Natural killer cell (primary cell): ENCODE measurements around the gene LBHD1. TPM values are rescaled to one million over a fixed set of nuclear protein-coding genes. Genes with fewer than 3 reads are reported as not detected.

Experiments
- ATAC-seq, 3 donors: fragments of 150-1000 bp in 2 of 3; fragments of 200-7000 bp in 1 of 3; cut with Tn5 transposase; 1 replicate in 1 of 3; 2 replicates in 2 of 3; pipeline ENCODE4 v1.10.0; 2021; ENCODE audit warnings: mild to moderate bottlenecking in 2 of 3, moderate library complexity in 2 of 3
- DNase-seq, 2 donors: peaks; one replicate each; pipeline versions ENCODE4 v3.0.0 to v3.0.0-alpha.2; 2013 to 2021; ENCODE audit warnings: mixed read lengths in 1 of 2
- H3K27ac ChIP-seq: one replicate; pipeline ENCODE4 v1.5.1; 2013; ENCODE audit warnings: mild to moderate bottlenecking, low read length
- H3K27me3 ChIP-seq: one replicate; pipeline ENCODE4 v1.6.1; 2013; ENCODE audit warnings: low read length; ENCODE audit not compliant: control insufficient read depth, insufficient read depth
- H3K36me3 ChIP-seq: one replicate; pipeline ENCODE4 v1.6.1; 2013; ENCODE audit warnings: low read length; ENCODE audit not compliant: control insufficient read depth, insufficient read depth
- H3K4me1 ChIP-seq: one replicate; pipeline ENCODE4 v1.6.1; 2013; ENCODE audit warnings: low read length; ENCODE audit not compliant: control insufficient read depth, insufficient read depth
- H3K4me3 ChIP-seq: one replicate; pipeline ENCODE4 v1.5.1; 2013; ENCODE audit warnings: low read length
- H3K9me3 ChIP-seq: one replicate; pipeline ENCODE4 v1.6.1; 2013; ENCODE audit warnings: low read length; ENCODE audit not compliant: control insufficient read depth, insufficient read depth
- H3K27ac Mint-ChIP-seq, 2 donors: one replicate each; pipeline ENCODE4 v1.8.0; 2022; ENCODE audit warnings: mild to moderate bottlenecking in 2 of 2, mixed read lengths in 2 of 2, moderate library complexity in 1 of 2
- H3K27me3 Mint-ChIP-seq, 2 donors: one replicate each; pipeline ENCODE4 v1.8.0; 2022; ENCODE audit warnings: low read depth in 2 of 2, mixed read lengths in 2 of 2
- H3K36me3 Mint-ChIP-seq: one replicate; pipeline ENCODE4 v1.8.0; 2022; ENCODE audit warnings: mixed read lengths
- H3K4me1 Mint-ChIP-seq, 2 donors: one replicate each; pipeline ENCODE4 v1.8.0; 2022; ENCODE audit warnings: mixed read lengths in 2 of 2
- H3K4me3 Mint-ChIP-seq: one replicate; pipeline ENCODE4 v1.8.0; 2022; ENCODE audit warnings: mild to moderate bottlenecking, moderate library complexity, mixed read lengths
- H3K9me3 Mint-ChIP-seq, 2 donors: one replicate each; pipeline ENCODE4 v1.8.0; 2022; ENCODE audit warnings: mixed read lengths in 2 of 2
- WGBS: methylation state at CpG from one replicate; pipeline ENCODE4 v1.1.7; 2013; ENCODE audit warnings: missing lambda C conversion rate; ENCODE audit not compliant: insufficient coverage; 5-methylcytosine and 5-hydroxymethylcytosine counted together
- intact Hi-C: fragments of 100-400 bp; cut with micrococcal nuclease; formaldehyde crosslinking; loops from one replicate; pipeline ENCODE4 v1.14.2; 2022
- total RNA-seq, 4 donors: library from RNA; stranded (reverse); fragments of 120-200 nt in 1 of 4; gene quantifications; one replicate each; pipeline versions ENCODE4 v1.2.3 to v1.2.4, GENCODE V29; 2013 to 2022
- TF ChIP-seq, protein P1 (sequence below): fragments of 200-600 bp; IDR thresholded peaks from one replicate; pipeline ENCODE4 v1.8.0; 2022; ENCODE audit warnings: antibody characterized with exemption

LBHD1 gene
- total RNA-seq, 3 donors from 2014 or later (not counting 1 experiment from before 2014, with no cell fraction given) = 17.4 to 29.1 (median 20.4) TPM

DNA sequence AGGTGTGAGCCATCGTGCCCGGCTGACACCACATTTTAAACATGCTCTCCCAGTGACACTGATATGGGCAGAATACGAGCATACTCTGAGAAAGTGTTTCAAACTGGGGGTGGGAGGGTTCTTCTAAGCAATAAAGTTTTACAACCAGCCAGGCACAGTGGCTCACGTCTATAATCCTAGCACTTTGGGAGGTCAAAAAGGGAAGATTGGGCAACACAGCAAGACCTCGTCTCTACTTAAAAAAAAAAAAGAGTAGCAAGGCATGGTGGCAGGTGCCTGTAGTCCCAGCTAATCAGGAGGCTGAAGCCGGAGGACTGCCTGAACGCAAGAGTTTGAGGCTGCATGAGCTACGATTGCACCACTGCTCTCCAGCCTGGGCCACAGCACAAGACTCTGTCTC is 27.8 kb downstream of the LBHD1 start:
- WGBS = 92% methylated on average over 8 of the region's 8 CpGs
- no peak overlapping the region for H3K27ac ChIP-seq

DNA sequence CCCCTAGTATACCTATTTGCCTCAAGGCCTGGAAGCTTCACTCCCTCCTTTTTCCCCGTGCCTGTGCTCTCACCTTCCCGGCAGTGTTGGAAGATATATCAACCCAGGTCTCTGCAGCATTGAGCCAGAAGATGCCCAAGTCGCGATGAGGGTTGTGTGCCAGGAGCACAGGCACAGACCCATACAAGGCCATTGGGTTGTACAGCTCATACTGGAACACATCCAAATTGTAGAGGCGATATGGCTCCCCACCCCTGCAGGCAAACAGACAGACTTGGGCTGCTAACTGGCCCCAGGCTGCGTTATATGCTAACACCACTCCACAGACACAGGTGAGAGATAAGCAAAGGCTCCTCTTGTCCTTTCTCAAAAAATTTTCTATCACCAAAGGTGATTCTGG is 39.6 kb downstream of the LBHD1 start:
- peaks cover 10 to 15% of the 10 kb centered on the region in 2 donors for H3K4me1 Mint-ChIP-seq
- no peaks in the 10 kb centered on the region for H3K36me3 Mint-ChIP-seq
- ATAC-seq (no peak), DNase-seq (no peak)
- intact Hi-C loops = no loop called here
- TF ChIP-seq, protein P1, sequence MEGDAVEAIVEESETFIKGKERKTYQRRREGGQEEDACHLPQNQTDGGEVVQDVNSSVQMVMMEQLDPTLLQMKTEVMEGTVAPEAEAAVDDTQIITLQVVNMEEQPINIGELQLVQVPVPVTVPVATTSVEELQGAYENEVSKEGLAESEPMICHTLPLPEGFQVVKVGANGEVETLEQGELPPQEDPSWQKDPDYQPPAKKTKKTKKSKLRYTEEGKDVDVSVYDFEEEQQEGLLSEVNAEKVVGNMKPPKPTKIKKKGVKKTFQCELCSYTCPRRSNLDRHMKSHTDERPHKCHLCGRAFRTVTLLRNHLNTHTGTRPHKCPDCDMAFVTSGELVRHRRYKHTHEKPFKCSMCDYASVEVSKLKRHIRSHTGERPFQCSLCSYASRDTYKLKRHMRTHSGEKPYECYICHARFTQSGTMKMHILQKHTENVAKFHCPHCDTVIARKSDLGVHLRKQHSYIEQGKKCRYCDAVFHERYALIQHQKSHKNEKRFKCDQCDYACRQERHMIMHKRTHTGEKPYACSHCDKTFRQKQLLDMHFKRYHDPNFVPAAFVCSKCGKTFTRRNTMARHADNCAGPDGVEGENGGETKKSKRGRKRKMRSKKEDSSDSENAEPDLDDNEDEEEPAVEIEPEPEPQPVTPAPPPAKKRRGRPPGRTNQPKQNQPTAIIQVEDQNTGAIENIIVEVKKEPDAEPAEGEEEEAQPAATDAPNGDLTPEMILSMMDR = no peak
- WGBS = 99% methylated on average over 6 of the region's 6 CpGs
- Histone ChIP-seq H3K9me3 (no peaks in the 10 kb centered on the region), H3K36me3 (peaks cover 80% of the 10 kb centered on the region), H3K4me1 (peaks cover 9% of the 10 kb centered on the region), H3K27ac (no peak overlapping the region), H3K4me3 (no peak overlapping the region), H3K27me3 (no peaks in the 10 kb centered on the region)
- peak overlapping the region in 1 of 2 donors; percentile 45 for H3K27ac Mint-ChIP-seq
- H3K4me3 Mint-ChIP-seq = no peak overlapping the region
- no peaks in the 10 kb centered on the region for H3K9me3 Mint-ChIP-seq
- H3K27me3 Mint-ChIP-seq = no peaks in the 10 kb centered on the region

More for the DNA sequence above, 27.8 kb downstream of the LBHD1 start:
- H3K9me3 ChIP-seq = no peaks in the 10 kb centered on the region
- TF ChIP-seq, protein P1 = no peak
- intact Hi-C loops = no loop called here
- H3K4me1 ChIP-seq = peaks cover 43% of the 10 kb centered on the region
- peak overlapping the region; percentile 37 for H3K4me3 Mint-ChIP-seq
- peak overlapping the region in 1 of 2 donors; percentile 94 for H3K27ac Mint-ChIP-seq
- ATAC-seq (no peak), DNase-seq (no peak)
- H3K36me3 Mint-ChIP-seq = peaks cover 5% of the 10 kb centered on the region
- H3K4me3 ChIP-seq = no peak overlapping the region
- no peaks in the 10 kb centered on the region for H3K27me3 ChIP-seq
- H3K36me3 ChIP-seq = peaks cover 32% of the 10 kb centered on the region
- peaks cover 18 to 26% of the 10 kb centered on the region in 2 donors for H3K4me1 Mint-ChIP-seq
- H3K9me3 Mint-ChIP-seq = no peaks in the 10 kb centered on the region
- no peaks in the 10 kb centered on the region for H3K27me3 Mint-ChIP-seq

DNA sequence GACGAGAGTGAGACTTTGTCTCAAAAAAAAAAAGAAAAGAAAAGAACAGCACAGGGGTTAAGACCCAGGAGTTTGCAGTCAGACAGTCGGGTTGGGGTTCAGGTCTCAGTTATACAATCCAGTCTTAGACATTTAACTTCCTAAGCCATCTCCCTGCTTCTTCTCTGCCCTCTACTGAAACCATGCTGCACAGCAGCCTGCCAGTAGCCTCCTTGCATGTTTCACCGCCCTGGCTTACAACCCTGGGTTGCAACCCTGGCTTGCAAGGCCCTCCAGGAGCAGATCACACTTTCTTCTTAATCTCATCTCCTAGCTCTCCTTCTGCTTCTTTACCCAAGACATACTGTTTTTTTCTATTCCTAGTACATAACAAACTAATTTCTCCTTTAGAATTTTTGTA is 44.4 kb downstream of the LBHD1 start:
- Histone ChIP-seq H3K4me1 (no peaks in the 10 kb centered on the region), H3K27ac (no peak overlapping the region), H3K9me3 (no peaks in the 10 kb centered on the region), H3K4me3 (no peak overlapping the region), H3K36me3 (peaks cover 70% of the 10 kb centered on the region), H3K27me3 (no peaks in the 10 kb centered on the region)
- H3K4me3 Mint-ChIP-seq = no peak overlapping the region
- TF ChIP-seq, protein P1 = no peak
- intact Hi-C loops = no loop called here
- H3K27me3 Mint-ChIP-seq = no peaks in the 10 kb centered on the region
- H3K27ac Mint-ChIP-seq = peak overlapping the region in 1 of 2 donors; percentile 10
- H3K9me3 Mint-ChIP-seq = no peaks in the 10 kb centered on the region
- peak in 1 of 2 donors; percentile 33 for DNase-seq
- H3K36me3 Mint-ChIP-seq = no peaks in the 10 kb centered on the region
- peak in 2 of 3 donors; percentile 36 to 38 for ATAC-seq
- H3K4me1 Mint-ChIP-seq = peaks cover 0 to 5% of the 10 kb centered on the region in 2 donors
- 96% methylated on average over 3 of the region's 3 CpGs for WGBS
